ENCODE results near the gene ADSS1.

ADSS1 gene

DNA sequence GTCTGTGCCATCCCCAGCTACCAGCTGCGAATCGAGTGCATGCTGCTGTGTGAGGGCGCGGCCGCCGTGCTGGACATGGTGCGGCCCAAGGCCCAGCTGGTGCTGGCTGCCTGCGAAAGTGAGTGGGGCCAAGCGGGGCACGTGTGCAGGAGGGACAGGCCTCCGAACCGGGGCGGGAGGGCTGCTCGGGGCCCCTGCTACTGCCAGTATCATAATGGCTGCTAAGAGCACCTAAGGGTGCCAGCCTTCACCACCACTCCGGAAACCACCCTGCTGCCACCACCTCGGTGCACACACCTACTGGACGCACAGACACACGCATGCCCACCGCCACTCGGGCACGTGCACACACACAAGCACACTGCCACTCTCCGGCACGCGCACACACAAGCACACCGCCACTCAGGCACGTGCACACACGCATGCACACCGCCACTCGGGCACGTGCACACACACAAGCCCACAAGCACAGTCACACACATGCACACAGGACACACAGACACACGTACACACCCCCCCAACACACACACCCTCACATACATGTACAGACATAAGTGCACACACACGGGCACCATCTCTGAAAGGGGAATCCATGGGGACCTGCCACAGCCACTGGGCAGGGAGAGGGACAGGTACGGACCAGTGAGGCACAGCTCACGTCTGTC, 13.8 kb upstream of the ADSS1 start:
- no peak for TF ChIP-seq GATA1 (IDR thresholded peaks at IDR 0.05; ENCODE audit: low read depth, low read length)
- no peak for TF ChIP-seq POLR2A (IDR thresholded peaks at IDR 0.05; ENCODE audit: low read length)
- no peak for DNase-seq

DNA sequence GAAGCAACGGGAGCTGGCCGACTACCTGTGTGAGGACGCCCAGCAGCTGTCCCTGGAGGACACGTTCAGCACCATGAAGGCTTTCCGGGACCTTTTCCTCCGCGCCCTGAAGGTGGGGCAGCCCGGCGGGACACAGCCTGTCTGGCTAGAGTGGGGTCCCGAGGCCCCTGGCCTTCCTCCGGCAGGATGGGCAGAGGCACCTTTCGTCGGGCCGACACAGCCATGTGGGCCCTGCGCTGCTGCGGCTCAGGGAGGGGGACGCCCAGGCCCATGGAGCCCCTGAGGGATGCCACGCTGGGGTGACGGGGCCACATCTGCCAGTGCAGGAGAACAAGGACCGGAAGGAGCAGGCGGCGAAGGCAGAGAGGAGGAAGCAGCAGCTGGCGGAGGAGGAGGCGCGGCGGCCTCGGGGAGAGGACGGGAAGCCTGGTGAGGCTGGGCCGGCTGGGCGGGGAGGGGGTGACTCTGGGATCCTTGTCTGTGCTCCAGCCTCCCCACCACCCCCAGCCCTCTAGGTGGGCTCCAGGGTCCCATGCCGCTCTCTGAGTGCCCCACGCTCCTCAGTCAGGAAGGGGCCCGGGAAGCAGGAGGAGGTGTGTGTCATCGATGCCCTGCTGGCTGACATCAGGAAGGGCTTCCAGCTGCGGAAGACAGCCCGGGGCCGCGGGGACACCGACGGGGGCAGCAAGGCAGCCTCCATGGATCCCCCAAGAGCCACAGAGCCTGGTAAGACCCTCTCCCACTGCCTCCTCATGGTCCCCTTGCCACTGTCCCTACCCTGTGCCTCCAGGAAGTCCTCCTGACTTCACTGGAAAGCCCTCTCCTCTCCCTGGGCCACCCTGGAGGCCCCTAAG, 10.9 kb upstream of the ADSS1 start:
- TF ChIP-seq POLR2A (IDR thresholded peaks at IDR 0.05; ENCODE audit: low read length) (no peak), GATA1 (IDR thresholded peaks at IDR 0.05; ENCODE audit: low read depth, low read length) (no peak)

DNA sequence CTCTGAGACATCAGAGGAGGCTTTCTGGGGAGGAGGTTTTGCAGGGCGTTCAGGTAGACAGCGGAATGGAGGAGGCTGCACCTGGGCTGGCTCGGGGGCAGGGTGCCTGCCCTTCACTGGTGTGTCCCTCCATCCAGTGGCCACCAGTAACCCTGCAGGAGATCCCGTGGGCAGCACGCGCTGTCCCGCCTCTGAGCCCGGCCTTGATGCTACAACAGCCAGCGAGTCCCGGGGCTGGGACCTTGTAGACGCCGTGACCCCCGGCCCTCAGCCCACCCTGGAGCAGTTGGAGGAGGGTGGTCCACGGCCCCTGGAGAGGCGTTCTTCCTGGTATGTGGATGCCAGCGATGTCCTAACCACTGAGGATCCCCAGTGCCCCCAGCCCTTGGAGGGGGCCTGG, 10.0 kb upstream of the ADSS1 start:
- DNase-seq: no peak
- TF ChIP-seq POLR2A (IDR thresholded peaks at IDR 0.05; ENCODE audit: low read length): no peak
- TF ChIP-seq GATA1 (IDR thresholded peaks at IDR 0.05; ENCODE audit: low read depth, low read length): no peak

More for the DNA sequence above, 10.9 kb upstream of the ADSS1 start:
- DNase-seq: no peak

DNA sequence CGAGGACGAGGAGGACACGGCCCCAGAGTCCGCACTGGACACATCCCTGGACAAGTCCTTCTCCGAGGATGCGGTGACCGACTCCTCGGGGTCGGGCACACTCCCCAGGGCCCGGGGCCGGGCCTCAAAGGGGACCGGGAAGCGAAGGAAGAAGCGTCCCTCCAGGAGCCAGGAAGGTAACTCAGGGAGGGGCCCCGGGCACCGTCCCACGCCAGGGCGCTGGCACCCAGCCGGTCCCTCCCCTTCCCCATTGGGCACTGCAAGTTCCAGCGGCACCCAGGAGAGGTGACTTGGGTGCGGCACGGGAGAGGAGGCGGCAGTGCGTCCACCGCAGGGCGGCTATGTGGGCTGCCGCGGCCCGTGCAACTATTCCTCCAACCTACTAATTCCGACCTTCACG, 9.3 kb upstream of the ADSS1 start:
- no peak for DNase-seq
- TF ChIP-seq POLR2A (IDR thresholded peaks at IDR 0.05; ENCODE audit: low read length): no peak
- TF ChIP-seq GATA1 (IDR thresholded peaks at IDR 0.05; ENCODE audit: low read depth, low read length): no peak

DNA sequence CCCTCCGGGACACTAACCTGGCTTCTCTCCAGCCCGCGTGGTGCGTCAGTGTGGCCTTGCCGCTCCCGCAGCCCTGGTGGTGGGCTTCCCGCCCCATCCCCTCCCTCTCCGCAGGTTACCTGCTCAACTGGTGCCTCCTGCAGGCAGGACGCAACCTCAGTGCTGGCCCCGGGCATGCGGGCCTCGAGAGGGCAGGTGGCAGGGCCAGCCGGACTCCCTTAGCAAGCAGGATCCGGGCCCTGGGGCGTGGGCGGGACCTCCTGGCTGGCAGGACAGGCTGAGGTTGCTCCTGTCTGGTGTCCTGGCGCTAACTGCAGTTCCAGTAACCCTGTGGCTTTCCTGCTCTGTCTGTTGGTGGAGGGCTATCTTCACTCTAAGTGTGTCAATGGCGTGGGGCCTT, 8.6 kb upstream of the ADSS1 start:
- TF ChIP-seq GATA1 (IDR thresholded peaks at IDR 0.05; ENCODE audit: low read depth, low read length) (no peak), POLR2A (IDR thresholded peaks at IDR 0.05; ENCODE audit: low read length) (no peak)
- DNase-seq: no peak

DNA sequence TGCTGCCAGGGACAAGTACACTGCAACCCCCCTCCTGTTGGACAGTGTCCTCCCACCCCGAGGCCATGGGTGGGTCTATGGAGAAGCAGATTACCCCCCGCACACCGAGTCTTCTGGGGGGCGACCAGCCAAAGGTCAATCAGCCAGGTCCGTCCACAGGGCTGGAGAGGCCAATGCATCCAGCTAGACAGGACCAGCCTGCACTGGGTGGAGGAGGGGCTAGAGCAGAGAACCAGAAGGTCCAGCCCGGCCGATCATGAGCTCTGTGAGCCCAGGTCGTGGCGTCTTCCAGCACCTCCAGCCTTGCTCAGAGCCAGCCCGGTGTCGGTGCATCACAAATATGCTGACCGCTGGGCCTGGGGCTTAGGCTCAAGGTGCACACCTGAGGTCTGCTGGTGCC, 8.2 kb upstream of the ADSS1 start:
- TF ChIP-seq GATA1 (IDR thresholded peaks at IDR 0.05; ENCODE audit: low read depth, low read length) (no peak), POLR2A (IDR thresholded peaks at IDR 0.05; ENCODE audit: low read length) (no peak)
- DNase-seq: no peak

DNA sequence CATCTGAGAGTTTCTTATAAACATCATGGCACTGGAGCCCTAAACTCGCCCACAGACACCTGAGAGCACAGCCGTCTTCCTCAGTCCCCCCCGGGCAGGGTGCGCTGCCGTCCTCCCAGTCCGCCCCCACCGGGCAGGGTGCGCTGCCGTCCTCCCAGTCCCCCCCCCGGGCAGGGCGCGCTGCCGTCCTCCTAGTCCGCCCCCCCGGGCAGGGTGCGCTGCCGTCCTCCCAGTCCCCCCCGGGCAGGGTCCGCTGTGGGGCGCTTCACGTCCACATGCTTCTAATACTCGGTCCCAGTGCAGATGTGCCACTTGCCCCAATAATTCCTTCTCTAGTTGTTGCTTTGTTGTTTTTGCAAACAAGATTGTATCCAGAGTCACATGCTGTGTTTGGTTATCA, 6.9 kb upstream of the ADSS1 start:
- DNase-seq: no peak
- TF ChIP-seq POLR2A (IDR thresholded peaks at IDR 0.05; ENCODE audit: low read length): no peak
- TF ChIP-seq GATA1 (IDR thresholded peaks at IDR 0.05; ENCODE audit: low read depth, low read length): no peak

DNA sequence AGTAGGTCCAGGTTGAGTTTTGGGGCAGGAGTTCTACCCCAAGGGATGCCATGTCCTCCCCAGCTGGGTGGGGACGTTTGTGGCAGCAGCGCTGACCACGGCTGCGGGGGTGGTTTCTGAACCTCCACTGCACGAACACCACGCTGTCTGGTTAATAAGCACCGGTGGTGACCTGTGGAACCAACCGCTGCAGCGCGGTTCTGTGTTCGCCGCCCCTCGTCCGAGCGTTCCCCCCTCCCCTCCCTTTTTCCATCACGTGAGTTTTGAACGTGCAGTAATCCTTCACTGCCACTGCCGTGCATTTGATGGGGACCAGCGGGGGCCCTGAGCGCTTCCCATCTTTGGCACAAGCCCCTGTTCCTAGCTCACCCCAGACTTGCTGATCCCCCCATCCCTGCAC, 6.4 kb upstream of the ADSS1 start:
- TF ChIP-seq POLR2A (IDR thresholded peaks at IDR 0.05; ENCODE audit: low read length): no peak
- TF ChIP-seq GATA1 (IDR thresholded peaks at IDR 0.05; ENCODE audit: low read depth, low read length): no peak
- no peak for DNase-seq

DNA sequence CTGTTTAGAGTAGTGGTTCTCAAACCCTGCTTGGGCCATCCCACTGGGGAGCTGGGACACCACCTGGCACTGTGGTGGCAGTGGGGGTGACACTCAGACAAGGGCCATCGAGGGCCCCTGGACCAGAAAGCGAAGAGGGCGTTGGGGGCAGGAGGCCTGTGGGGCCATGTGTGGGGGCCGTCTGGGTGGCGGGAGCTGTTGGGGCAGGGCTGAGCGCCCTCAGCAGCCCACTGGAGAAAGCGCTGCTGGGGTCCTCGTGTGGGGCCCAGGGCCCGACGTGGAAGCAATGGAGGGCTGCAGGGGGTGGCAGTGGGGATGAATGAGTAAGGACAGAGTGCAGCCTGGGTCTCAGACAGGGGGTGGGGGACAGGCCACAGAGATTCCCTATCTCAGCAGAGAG, 5.9 kb upstream of the ADSS1 start:
- TF ChIP-seq GATA1 (IDR thresholded peaks at IDR 0.05; ENCODE audit: low read depth, low read length): no peak
- no peak for TF ChIP-seq POLR2A (IDR thresholded peaks at IDR 0.05; ENCODE audit: low read length)
- DNase-seq: no peak

DNA sequence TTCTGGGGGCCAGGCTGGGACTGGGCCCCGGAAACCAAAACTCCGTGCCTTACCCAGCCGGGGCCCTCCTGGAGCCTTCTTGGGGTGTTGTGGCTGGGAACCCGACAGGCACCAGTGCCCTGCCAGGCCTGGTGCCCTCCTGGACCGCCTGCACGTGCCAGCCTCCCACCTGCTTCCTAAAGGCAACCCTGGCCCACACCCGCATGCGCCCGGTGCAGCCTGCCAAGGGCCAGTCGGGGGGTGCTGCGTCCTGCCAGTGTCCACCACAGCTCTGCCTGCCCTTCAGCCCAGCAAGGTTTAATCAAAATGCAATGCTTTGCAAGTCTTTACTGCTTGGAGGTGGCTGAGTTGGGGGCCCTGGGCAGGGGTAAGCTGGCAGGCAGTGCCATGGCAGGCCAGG, 5.2 kb upstream of the ADSS1 start:
- no peak for DNase-seq
- TF ChIP-seq GATA1 (IDR thresholded peaks at IDR 0.05; ENCODE audit: low read depth, low read length) (no peak), POLR2A (IDR thresholded peaks at IDR 0.05; ENCODE audit: low read length) (no peak)

DNA sequence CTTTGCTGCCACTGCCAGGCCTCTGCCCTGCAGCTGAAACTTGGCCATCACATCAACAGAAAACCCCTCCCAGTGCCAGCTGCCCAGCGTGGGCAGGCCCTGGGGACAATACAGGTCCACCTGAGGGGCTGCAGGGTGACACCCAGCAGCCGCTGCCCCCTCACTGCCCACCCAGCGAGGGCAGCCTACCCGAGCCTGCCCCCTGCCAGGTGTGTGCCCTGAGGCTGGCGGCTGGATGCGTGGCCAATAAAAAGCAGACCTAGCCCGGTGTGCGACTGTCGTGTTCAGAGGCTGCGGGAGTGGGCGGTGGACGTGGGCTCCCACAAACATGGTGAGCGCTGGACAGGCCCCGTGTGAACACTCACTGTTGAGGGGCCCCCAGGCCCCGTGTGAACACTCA, 4.7 kb upstream of the ADSS1 start:
- no peak for DNase-seq
- TF ChIP-seq GATA1 (IDR thresholded peaks at IDR 0.05; ENCODE audit: low read depth, low read length) (no peak), POLR2A (IDR thresholded peaks at IDR 0.05; ENCODE audit: low read length) (no peak)

DNA sequence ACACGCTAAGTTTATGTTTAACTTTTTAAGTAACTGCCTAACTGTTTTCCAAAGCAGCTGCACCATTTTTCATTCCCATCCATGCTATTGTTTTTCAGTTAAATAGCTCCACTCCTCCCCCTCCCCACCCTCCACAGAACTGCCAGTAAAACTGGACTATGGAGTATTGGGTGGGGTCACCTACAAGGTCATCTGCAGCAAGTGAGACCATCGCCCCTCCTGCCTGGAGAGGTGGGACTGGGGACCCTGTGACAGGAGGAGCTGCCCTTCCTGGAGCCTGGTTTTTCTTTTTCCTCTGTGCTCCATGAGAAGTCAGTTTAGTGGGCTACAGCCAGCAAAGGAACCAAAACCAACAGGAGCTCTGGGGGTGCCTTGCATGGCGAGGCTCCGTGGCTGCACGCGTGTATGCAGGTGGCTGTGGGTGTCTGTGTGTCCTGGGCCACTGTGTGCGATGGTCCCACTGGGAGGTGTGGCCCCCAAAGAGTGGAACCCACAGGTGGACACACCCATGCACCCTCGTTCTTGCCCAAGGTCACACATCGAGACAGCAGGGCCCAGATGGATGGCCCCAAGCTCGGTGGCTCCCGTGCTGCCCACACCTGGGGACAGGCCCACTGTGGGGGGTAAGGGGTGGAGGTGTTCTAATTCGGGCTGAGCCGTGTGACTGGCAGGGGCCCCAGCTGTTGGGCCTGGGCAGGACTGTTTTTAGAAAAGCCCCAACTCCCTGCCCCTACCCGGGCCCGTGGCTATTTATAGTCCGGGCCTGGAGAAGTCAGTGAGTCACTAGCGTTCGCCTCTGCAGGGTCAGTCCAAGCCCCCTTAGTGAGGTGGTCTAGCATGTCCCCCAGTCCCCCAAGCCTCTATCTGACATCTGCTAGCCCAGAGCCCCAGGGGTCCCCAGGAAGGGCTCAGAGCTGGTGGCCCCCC, 2.3 kb upstream of the ADSS1 start:
- TF ChIP-seq GATA1 (IDR thresholded peaks at IDR 0.05; ENCODE audit: low read depth, low read length) (no peak), POLR2A (IDR thresholded peaks at IDR 0.05; ENCODE audit: low read length) (no peak)
- no peak for DNase-seq

DNA sequence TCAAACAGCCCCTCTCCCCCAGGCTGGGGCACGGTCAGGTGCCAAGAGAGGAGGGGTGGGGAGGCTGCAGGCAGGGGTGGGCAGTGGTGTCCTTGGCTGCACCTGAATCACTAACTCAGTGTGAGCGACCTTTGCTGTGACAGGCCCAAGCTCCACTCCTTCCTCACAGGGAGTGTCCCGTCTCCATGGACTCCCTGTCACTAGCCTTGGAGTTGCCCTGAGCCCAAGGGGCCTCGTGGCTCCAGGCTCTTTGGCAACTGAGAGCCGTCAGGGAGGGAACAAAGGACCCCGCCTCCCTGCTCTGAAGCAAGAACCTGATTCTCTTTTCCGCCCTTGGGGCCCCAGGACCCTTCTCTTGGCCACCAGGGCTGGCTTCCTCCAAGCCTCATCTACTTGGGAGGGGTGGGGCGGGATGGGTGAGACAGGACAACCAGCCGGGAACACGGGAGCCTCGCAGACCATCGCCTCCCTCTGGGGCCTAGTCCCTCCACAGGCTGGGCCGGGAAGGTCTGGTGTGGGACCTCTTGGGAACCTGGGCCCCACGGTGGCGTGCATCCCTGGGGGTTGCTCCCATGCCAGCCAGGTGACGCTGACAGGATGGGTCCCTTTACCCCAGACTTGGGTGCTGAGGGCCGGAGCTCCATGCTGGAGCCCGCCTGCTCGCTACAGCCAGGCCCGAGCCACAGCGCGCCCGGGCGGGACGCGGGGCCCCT, 935 bp upstream of the ADSS1 start:
- TF ChIP-seq POLR2A (IDR thresholded peaks at IDR 0.05; ENCODE audit: low read length): no peak
- TF ChIP-seq GATA1 (IDR thresholded peaks at IDR 0.05; ENCODE audit: low read depth, low read length): no peak
- no peak for DNase-seq

All from erythroblast (primary cell).